Lower leg skin (tissue), 4 donors: ENCODE measurements around the gene GNAS. TPM values are rescaled to one million over a fixed set of nuclear protein-coding genes. Genes with fewer than 3 reads are reported as not detected.
"Not testable (repeated sequence)": the region's sequence is repeated elsewhere in the genome, so short reads cannot be mapped to it uniquely, and the experiment has no call there.

ENCODE experiments used
- DNase-seq, 2 donors: peaks; one replicate each; pipeline ENCODE4 v3.0.0-alpha.2; 2019; ENCODE audit warnings: low spot score in 2 of 2
- H3K4me3 ChIP-seq: fragments of 200-600 bp; sonication (generic); 2 replicates; pipeline ENCODE4 v1.5.1; 2017; ENCODE audit warnings: mild to moderate bottlenecking, low read depth; ENCODE audit not compliant: poor library complexity, severe bottlenecking
- POLR2A ChIP-seq, 2 donors: fragments of 450-650 bp; IDR thresholded peaks; one replicate each; pipeline ENCODE4 v1.6.1; 2016 to 2017; ENCODE audit warnings: antibody characterized with exemption in 2 of 2, mild to moderate bottlenecking in 1 of 2, moderate library complexity in 1 of 2
- WGBS, 2 donors: methylation state at CpG; one replicate each; pipeline ENCODE4 v1.1.5; 2018; 5-methylcytosine and 5-hydroxymethylcytosine counted together
- intact Hi-C: fragments of 100-400 bp; cut with DNase I; formaldehyde crosslinking; loops from one replicate; pipeline ENCODE4 v1.15.0; 2023; ENCODE audit warnings: low total_unique reads
- total RNA-seq, 4 donors: library from RNA; depleted of rRNA; stranded (reverse); fragments of >200 nt; gene quantifications; one replicate each; pipeline ENCODE4 v1.1.0, GENCODE V29; 2016
- TF ChIP-seq, protein P1 (sequence below), 3 donors: fragments of 450-650 bp; IDR thresholded peaks; one replicate each; pipeline ENCODE4 v1.5.1; 2016; ENCODE audit warnings: antibody characterized with exemption in 3 of 3, mild to moderate bottlenecking in 3 of 3, moderate library complexity in 2 of 3

The GNAS gene
- total RNA-seq, 4 donors from 2014 or later, result 335 to 473 (median 391) TPM

DNA sequence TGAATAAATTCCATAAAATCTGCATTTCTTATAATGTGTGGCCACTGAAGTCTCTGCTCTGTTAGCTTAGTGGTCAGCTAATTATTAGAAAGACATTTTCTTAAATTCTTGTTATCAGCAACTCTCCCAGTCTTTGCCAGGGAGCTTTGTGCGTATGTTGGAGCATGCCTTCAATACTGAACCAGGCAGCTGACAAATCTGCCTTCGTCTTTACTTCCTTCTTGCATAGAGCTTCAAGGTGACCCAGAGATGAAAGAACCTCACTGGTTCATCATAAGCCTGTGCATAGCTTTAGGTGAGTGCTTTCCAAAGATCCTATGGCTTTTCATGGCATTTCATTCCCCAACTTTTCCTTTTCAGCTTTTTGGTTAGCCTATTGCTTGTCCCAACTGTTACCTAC is 85.6 kb downstream of the GNAS start:
- H3K4me3 ChIP-seq, result no peak overlapping the region
- intact Hi-C loops, result no loop called here
- TF ChIP-seq, protein P1, sequence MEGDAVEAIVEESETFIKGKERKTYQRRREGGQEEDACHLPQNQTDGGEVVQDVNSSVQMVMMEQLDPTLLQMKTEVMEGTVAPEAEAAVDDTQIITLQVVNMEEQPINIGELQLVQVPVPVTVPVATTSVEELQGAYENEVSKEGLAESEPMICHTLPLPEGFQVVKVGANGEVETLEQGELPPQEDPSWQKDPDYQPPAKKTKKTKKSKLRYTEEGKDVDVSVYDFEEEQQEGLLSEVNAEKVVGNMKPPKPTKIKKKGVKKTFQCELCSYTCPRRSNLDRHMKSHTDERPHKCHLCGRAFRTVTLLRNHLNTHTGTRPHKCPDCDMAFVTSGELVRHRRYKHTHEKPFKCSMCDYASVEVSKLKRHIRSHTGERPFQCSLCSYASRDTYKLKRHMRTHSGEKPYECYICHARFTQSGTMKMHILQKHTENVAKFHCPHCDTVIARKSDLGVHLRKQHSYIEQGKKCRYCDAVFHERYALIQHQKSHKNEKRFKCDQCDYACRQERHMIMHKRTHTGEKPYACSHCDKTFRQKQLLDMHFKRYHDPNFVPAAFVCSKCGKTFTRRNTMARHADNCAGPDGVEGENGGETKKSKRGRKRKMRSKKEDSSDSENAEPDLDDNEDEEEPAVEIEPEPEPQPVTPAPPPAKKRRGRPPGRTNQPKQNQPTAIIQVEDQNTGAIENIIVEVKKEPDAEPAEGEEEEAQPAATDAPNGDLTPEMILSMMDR (IDR thresholded peaks at IDR 0.05), result no peak
- WGBS, 2 donors, result 61 to 70% methylated on average over 2 of the region's 2 CpGs
- no peak for DNase-seq

DNA sequence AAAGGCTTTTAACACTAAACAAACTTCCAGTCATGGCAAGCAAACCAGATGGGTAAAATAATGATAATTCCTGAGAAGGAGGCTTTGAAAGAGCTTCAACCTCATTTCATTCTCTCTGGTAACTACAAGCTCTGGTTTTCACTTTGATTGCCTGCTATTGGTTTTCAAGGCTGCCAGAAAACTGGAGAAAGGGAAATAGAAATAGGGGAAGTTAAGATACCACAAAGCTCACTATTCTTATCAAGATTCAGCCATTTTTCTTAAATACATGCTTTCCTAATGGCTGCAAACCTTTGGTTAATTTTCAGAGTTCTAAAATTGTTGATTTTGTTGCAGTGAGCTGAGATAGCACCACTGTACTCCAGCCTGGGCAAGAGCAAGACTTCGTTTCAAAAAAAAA is 86.0 kb downstream of the GNAS start:
- WGBS, 2 donors, result 77 to 81% methylated on average over 1 of the region's 1 CpG
- intact Hi-C loops, result no loop called here

DNA sequence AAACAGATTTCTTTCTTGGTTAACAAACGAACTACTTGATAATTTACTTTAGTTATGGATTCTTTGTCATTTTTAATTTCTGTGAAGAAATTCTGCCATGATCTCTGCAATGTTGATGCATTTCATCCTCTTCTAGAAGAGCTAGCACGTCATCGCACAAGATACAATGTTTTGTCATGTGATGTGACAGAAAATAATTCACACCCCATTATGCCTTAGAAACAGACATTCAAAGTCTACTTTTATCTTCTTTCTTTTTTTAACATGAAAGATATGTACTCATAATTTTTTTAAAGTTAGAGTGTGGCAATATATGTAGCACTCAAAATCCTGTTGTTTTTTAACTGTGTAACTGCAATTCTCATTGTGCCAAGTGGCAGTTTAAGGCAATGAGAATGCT is 89.0 kb downstream of the GNAS start:
- TF ChIP-seq, protein P1 (IDR thresholded peaks at IDR 0.05), result no peak
- no peak for TF ChIP-seq POLR2A (IDR thresholded peaks at IDR 0.05)
- no peak overlapping the region for H3K4me3 ChIP-seq
- intact Hi-C loops, result no loop called here
- DNase-seq, result no peak
- 59 to 65% methylated on average over 3 of the region's 3 CpGs for WGBS, 2 donors

More for the DNA sequence above, 86.0 kb downstream of the GNAS start:
- no peak for DNase-seq
- H3K4me3 ChIP-seq, result no peak overlapping the region
- TF ChIP-seq, protein P1 (IDR thresholded peaks at IDR 0.05), result no peak
- no peak for TF ChIP-seq POLR2A (IDR thresholded peaks at IDR 0.05)

DNA sequence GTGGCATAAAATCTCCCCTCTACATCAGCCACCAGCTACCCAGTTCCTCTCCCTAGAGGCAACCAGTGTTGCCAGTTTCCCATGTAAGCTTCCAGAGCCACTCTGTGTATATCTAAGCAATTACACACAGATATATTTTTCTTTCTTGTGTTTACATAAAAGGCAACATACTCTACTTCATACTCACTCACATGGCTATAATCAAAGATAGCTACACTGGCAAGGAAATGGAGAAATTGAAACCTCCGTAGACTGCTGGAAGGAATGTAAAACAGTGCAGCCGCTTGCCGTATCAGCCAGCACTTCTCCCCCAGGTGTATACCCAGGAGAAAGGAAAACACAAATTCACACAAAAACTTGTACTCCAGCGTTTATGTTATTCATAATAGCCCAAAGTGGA is 90.0 kb downstream of the GNAS start:
- intact Hi-C loops, result no loop called here
- 65 to 79% methylated on average over 4 of the region's 4 CpGs for WGBS, 2 donors
- TF ChIP-seq, protein P1 (IDR thresholded peaks at IDR 0.05), result no peak
- no peak for TF ChIP-seq POLR2A (IDR thresholded peaks at IDR 0.05)
- no peak overlapping the region for H3K4me3 ChIP-seq
- DNase-seq, result no peak

DNA sequence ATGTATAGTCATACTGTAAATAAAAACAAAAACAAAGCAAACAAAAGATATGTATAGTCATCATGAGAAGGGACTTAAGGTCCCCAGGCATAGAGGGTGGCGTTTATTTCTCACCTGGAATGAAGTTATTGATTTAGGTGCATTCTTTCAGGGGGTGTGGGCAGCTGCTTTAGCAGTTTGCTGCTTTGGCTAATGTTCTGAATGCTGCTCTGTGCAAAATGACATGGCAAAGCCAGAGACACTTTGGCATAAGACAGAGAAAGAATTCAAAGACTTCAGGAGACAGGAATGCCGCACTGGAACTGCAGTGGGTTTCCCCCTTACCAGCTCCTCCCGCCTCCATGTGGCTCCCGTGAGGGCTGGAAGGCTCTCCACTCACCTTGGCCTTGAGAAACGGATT is 92.1 kb downstream of the GNAS start:
- H3K4me3 ChIP-seq, result no peak overlapping the region
- DNase-seq, result no peak
- no peak for TF ChIP-seq POLR2A (IDR thresholded peaks at IDR 0.05)
- TF ChIP-seq, protein P1 (IDR thresholded peaks at IDR 0.05), result no peak
- WGBS, 2 donors, result 50 to 64% methylated on average over 5 of the region's 5 CpGs
- intact Hi-C loops, result no loop called here

DNA sequence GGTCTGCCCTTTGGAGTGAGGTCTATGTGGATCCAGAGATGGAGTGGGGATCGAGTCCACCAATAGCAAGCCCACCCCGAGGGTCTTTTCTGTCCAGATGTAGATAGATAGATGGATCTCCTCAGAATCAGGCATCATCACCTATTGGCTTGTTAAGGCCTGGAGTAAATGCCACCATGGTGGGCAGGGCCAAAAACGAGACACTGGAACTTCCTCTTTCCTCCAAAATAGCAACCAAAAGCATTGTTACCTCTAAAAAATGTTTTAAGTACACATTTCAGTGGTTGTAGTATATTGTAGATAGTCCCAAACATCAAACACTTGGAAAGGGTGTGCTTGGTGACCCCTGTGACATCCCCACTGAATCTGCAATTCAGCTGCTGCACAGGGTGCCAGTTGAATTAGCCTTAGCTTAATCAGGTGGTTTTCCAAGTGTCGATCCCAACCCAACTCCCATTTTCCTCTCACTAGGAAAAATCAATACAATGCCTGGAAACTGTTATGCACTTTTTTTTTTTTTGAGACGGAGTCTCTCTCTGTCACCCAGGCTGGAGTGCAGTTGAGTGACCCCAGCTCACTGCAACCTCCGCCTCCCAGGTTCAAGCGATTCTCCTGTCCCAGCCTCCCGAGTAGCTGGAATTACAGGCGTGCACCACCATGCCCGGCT is 93.6 kb downstream of the GNAS start:
- 88 to 91% methylated on average over 10 of the region's 10 CpGs for WGBS, 2 donors
- no peak overlapping the region for H3K4me3 ChIP-seq
- no peak for DNase-seq
- intact Hi-C loops, result no loop called here
- TF ChIP-seq POLR2A (IDR thresholded peaks at IDR 0.05), result no peak
- TF ChIP-seq, protein P1 (IDR thresholded peaks at IDR 0.05), result no peak

DNA sequence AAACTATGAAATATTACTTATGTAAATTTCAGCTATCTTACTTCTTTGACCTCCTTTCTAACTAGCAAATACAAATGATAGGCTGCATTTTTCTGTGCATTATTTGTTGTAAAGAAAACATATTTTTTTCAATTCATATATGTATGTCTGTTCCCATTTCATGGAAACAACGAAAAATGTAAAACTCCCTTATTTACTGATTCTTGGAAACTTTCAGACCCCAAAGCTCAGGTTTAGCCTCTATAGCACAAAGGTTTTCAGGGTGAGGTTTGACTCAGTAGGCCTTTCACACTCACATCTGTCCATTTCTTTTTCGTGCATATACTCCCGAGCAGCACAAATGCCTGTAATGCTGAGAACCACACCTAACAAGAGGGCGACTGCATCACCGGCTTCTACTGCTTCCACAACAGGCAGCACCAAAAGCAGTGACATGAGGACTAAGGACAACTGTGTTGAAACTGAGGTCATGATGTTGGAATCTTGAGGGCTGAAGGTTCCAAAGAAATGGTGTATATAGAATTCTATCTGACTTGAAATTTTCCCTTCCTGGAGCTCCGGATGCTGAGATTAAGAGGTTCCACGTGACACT is 95.4 kb downstream of the GNAS start:
- DNase-seq, H3K4me3 ChIP-seq, intact Hi-C loops: not testable (repeated sequence)
- 81 to 84% methylated on average over 7 of the region's 7 CpGs for WGBS, 2 donors
